HEK293 (cell line): Measurements from ENCODE around the gene KPNA6.

ENCODE experiments used
- CTCF ChIP-seq: fragments of 450-650 bp; formaldehyde crosslinking; IDR thresholded peaks from 2 replicates; pipeline ENCODE4 v1.5.1; 2016; ENCODE audit warnings: missing biosample characterization, missing genetic modification characterization
- TRIM28 ChIP-seq: IDR thresholded peaks from 2 replicates; pipeline ENCODE4 v1.6.1; 2011; ENCODE audit warnings: low read length, control low read depth, borderline replicate concordance
- YY1 ChIP-seq: fragments of 450-650 bp; formaldehyde crosslinking; IDR thresholded peaks from 2 replicates; pipeline ENCODE4 v1.5.1; 2018; ENCODE audit warnings: missing biosample characterization, missing genetic modification characterization
- ZBTB26 ChIP-seq: fragments of 450-650 bp; formaldehyde crosslinking; optimal IDR thresholded peaks from 2 replicates; pipeline ENCODE3; 2016; ENCODE audit warnings: missing biosample characterization, mild to moderate bottlenecking, missing genetic modification characterization
- ZBTB8A ChIP-seq: fragments of 450-650 bp; formaldehyde crosslinking; IDR thresholded peaks from 2 replicates; pipeline ENCODE4 v1.5.1; 2016; ENCODE audit warnings: missing biosample characterization, missing genetic modification characterization
- ZNF335 ChIP-seq: fragments of 450-650 bp; formaldehyde crosslinking; conservative IDR thresholded peaks from 2 replicates; pipeline ENCODE4 v1.5.1; 2016; ENCODE audit warnings: missing biosample characterization, missing genetic modification characterization
- ZNF530 ChIP-seq: fragments of 450-650 bp; formaldehyde crosslinking; IDR thresholded peaks from 2 replicates; pipeline ENCODE4 v1.5.1; 2016; ENCODE audit warnings: low read depth, missing biosample characterization, missing genetic modification characterization
- ZNF670 ChIP-seq: fragments of 450-650 bp; formaldehyde crosslinking; IDR thresholded peaks from 2 replicates; pipeline ENCODE4 v1.5.1; 2016; ENCODE audit warnings: missing biosample characterization, missing genetic modification characterization, low read depth
- TF ChIP-seq, protein P1 (sequence below): fragments of 450-650 bp; formaldehyde crosslinking; IDR thresholded peaks from 2 replicates; pipeline ENCODE4 v1.5.1; 2016; ENCODE audit warnings: missing biosample characterization, missing genetic modification characterization
- TF ChIP-seq, protein P2 (sequence below): fragments of 450-650 bp; formaldehyde crosslinking; IDR thresholded peaks from 2 replicates; pipeline ENCODE4 v1.5.1; 2016; ENCODE audit warnings: missing biosample characterization, missing genetic modification characterization

DNA sequence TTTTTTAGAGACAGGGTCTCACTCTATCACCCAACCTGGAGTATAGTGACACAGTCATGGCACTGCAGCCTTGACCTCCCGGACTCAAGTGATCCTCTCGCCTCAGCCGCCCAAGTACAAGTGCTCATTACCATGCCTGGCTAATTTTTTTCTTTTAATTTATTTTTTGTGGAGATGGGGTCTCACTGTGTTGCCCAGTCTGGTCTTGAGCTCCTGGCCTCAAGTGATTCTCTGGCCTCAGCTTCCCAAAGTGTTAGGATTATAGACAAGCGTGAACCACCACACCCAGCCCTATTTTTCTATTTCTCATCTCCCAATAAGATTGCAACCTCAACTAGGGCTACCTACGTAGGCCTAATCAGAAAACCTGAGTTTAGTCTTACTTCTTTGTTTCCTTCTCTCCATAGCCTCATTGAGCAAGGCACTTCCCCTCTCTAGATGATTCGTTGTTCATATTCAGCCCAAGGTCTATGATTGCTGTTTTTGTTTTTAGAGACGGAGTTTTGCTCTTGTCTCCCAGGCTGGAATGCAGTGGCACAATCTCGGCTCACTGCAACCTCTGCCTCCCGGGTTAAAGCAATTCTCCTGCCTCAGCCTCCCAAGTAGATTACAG is 1.1 kb upstream of the KPNA6 start:
- TF ChIP-seq ZBTB8A (no peak), CTCF (tag by site-specific recombination) (no peak), ZNF335 (no peak), ZNF530 (tag by site-specific recombination) (no peak), YY1 (tag by site-specific recombination) (no peak), ZBTB26 (tag by site-specific recombination) (no peak), TRIM28 (no peak), ZNF670 (no peak)
- TF ChIP-seq, protein P1, sequence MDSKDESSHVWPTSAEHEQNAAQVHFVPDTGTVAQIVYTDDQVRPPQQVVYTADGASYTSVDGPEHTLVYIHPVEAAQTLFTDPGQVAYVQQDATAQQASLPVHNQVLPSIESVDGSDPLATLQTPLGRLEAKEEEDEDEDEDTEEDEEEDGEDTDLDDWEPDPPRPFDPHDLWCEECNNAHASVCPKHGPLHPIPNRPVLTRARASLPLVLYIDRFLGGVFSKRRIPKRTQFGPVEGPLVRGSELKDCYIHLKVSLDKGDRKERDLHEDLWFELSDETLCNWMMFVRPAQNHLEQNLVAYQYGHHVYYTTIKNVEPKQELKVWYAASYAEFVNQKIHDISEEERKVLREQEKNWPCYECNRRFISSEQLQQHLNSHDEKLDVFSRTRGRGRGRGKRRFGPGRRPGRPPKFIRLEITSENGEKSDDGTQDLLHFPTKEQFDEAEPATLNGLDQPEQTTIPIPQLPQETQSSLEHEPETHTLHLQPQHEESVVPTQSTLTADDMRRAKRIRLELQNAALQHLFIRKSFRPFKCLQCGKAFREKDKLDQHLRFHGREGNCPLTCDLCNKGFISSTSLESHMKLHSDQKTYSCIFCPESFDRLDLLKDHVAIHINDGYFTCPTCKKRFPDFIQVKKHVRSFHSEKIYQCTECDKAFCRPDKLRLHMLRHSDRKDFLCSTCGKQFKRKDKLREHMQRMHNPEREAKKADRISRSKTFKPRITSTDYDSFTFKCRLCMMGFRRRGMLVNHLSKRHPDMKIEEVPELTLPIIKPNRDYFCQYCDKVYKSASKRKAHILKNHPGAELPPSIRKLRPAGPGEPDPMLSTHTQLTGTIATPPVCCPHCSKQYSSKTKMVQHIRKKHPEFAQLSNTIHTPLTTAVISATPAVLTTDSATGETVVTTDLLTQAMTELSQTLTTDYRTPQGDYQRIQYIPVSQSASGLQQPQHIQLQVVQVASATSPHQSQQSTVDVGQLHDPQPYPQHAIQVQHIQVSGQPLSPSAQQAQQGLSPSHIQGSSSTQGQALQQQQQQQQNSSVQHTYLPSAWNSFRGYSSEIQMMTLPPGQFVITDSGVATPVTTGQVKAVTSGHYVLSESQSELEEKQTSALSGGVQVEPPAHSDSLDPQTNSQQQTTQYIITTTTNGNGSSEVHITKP (tag by site-specific recombination) = no peak
- TF ChIP-seq, protein P2, sequence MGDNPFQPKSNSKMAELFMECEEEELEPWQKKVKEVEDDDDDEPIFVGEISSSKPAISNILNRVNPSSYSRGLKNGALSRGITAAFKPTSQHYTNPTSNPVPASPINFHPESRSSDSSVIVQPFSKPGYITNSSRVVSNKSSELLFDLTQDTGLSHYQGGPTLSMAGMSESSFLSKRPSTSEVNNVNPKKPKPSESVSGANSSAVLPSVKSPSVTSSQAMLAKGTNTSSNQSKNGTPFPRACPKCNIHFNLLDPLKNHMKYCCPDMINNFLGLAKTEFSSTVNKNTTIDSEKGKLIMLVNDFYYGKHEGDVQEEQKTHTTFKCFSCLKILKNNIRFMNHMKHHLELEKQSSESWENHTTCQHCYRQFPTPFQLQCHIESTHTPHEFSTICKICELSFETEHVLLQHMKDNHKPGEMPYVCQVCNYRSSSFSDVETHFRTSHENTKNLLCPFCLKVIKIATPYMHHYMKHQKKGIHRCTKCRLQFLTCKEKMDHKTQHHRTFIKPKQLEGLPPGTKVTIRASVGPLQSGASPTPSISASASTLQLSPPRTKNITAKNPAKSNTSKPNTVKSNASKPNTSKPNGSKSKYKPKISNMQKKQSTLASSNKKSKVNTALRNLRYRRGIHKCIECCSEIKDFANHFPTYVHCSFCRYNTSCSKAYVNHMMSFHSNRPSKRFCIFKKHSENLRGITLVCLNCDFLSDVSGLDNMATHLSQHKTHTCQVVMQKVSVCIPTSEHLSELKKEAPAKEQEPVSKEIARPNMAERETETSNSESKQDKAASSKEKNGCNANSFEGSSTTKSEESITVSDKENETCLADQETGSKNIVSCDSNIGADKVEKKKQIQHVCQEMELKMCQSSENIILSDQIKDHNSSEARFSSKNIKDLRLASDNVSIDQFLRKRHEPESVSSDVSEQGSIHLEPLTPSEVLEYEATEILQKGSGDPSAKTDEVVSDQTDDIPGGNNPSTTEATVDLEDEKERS (tag by site-specific recombination) = no peak
